Panc1 (cell line): ENCODE data around the gene DDX19B. TPM values are rescaled to one million over a fixed set of nuclear protein-coding genes. Genes with fewer than 3 reads are reported as not detected.

Source experiments
- total RNA-seq: library from RNA; stranded (reverse); gene quantifications from one replicate; pipeline ENCODE4 v1.2.1, GENCODE V29; 2021; ENCODE audit not compliant: unreplicated experiment

The DDX19B gene
- total RNA-seq, 1 experiment from 2014 or later = 24.4 TPM

Other genes starting within 250 kb of the DDX19B start
- 26.9 TPM for gene PDPR, start 184.9 kb upstream of the DDX19B start, total RNA-seq
- not detected for gene CLEC18C, start 125.4 kb upstream of the DDX19B start, total RNA-seq
- gene EXOSC6, start 47.2 kb upstream of the DDX19B start, total RNA-seq = 19.3 TPM
- 115 TPM for gene AARS1, start 9.7 kb upstream of the DDX19B start, total RNA-seq
- gene DDX19A, start 47.7 kb downstream of the DDX19B start, total RNA-seq = 22.9 TPM
- 84.2 TPM for gene ST3GAL2, start 139.9 kb downstream of the DDX19B start, total RNA-seq
- 16.9 TPM for gene FCSK, start 155.4 kb downstream of the DDX19B start, total RNA-seq
- gene COG4, start 224.4 kb downstream of the DDX19B start, total RNA-seq = 45.4 TPM
- gene SF3B3, start 224.6 kb downstream of the DDX19B start, total RNA-seq = 253 TPM